ENCODE results near the gene CACNB4.

CACNB4 gene

DNA sequence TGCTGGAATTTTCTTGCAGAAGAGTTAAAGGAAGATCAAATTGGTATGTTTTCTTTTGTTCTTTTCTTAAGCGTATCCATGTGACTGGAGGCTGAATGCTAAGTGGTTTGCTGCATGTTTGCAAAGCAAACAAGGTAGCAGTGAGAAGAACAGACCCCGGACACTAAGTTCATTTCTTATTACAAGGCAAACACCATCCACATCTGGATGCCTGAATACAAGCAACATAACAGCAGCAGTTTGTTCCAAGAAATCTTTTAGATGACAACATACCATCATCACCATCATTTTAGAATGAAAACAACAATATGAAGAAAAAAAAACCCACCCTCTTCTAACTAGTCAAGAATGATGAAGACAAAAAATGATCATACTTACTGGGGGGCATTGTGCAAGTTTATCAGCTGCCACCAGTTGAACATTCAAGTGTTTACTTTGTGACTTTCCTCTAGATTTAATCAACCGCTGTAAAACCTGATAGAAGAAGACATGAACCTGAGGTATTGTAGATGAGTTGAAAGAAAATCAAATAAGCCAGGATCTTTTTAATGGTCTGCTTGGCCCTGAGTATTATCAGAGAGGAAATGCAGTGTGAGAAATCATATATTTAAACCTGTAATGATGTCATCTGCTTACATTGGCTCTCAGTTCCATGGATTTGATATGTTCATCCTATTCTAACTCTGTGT is 245.6 kb downstream of the CACNB4 start:
- Histone ChIP-seq H3K4me1 (ENCODE audit: control insufficient read depth in 1 of 2, insufficient read depth in 1 of 2, low read depth in 1 of 2, low read length in 1 of 2) (no peaks in the 10 kb centered on the region), H3K4me3 (ENCODE audit: low read depth in 1 of 2, low read length in 1 of 2) (no peak overlapping the region), H3K27ac (no peak overlapping the region), H3K36me3 (no peaks in the 10 kb centered on the region), H3K9me3 (no peaks in the 10 kb centered on the region), H3K27me3 (no peaks in the 10 kb centered on the region)
- TF ChIP-seq, protein P1, sequence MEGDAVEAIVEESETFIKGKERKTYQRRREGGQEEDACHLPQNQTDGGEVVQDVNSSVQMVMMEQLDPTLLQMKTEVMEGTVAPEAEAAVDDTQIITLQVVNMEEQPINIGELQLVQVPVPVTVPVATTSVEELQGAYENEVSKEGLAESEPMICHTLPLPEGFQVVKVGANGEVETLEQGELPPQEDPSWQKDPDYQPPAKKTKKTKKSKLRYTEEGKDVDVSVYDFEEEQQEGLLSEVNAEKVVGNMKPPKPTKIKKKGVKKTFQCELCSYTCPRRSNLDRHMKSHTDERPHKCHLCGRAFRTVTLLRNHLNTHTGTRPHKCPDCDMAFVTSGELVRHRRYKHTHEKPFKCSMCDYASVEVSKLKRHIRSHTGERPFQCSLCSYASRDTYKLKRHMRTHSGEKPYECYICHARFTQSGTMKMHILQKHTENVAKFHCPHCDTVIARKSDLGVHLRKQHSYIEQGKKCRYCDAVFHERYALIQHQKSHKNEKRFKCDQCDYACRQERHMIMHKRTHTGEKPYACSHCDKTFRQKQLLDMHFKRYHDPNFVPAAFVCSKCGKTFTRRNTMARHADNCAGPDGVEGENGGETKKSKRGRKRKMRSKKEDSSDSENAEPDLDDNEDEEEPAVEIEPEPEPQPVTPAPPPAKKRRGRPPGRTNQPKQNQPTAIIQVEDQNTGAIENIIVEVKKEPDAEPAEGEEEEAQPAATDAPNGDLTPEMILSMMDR (IDR thresholded peaks at IDR 0.05): no peak

DNA sequence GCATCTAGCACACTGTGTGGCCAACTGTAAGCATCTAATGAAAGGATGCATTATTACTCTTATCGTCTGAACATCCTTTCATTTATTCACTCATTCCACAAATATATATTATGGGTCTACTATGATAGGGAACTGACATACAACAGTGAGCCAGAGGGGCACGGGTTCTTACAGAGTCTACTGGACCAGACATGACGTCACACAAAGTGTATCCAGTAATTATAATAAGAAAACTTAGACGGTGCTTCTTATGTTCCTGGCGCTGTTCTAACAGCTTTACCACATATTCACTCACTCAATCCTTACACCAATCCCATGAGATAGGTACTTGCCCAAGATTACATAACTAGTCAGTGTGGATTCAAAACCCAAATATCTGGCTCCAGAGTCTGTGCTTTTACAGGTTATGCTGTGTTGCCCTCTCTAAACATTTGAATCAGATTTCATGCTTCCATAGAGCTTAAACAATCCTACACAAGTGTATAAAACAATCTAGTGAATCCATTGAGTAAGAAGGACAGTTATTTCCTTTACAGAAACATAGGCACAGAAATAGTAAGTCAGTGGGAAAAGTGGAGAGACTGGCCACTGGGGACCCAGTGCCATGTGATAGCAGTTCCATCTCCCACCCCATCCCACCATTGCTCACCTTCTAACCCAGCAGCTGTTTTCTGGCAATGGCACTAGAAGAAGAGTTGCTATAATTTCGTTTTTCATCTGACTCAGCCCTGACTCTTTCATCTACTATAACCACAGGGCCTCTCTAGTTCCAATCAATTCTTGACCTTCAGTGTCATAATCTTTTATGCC is 246.4 kb downstream of the CACNB4 start:
- no peak overlapping the region for H3K27ac ChIP-seq
- H3K4me3 ChIP-seq (ENCODE audit: low read depth in 1 of 2, low read length in 1 of 2): no peak overlapping the region
- TF ChIP-seq, protein P1 (IDR thresholded peaks at IDR 0.05): no peak
- H3K4me1 ChIP-seq (ENCODE audit: control insufficient read depth in 1 of 2, insufficient read depth in 1 of 2, low read depth in 1 of 2, low read length in 1 of 2): no peaks in the 10 kb centered on the region
- H3K36me3 ChIP-seq: no peaks in the 10 kb centered on the region
- no peaks in the 10 kb centered on the region for H3K27me3 ChIP-seq
- no peaks in the 10 kb centered on the region for H3K9me3 ChIP-seq

DNA sequence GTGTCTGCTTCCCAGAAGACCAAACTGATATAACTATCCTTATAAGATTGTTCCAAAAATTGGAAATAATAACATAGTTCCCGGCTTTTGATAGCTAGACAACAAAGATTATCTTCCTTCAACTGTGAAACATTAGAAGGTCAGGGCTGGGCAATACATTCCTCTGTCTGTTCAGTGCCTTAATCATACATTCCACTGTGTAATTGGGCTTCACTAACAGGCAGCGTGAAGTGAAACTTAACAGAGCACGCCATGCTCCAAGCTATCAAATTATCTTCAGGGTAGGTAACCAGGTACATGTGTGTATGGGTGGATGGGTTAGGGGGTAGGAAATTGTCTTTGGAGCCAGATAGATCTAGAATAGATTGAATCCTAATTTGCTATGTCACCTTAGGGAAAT is 247.1 kb downstream of the CACNB4 start:
- Histone ChIP-seq H3K4me3 (ENCODE audit: low read depth in 1 of 2, low read length in 1 of 2) (no peak overlapping the region), H3K4me1 (ENCODE audit: control insufficient read depth in 1 of 2, insufficient read depth in 1 of 2, low read depth in 1 of 2, low read length in 1 of 2) (no peaks in the 10 kb centered on the region), H3K9me3 (no peaks in the 10 kb centered on the region), H3K27me3 (no peaks in the 10 kb centered on the region), H3K27ac (no peak overlapping the region), H3K36me3 (no peaks in the 10 kb centered on the region)
- TF ChIP-seq, protein P1 (IDR thresholded peaks at IDR 0.05): no peak

DNA sequence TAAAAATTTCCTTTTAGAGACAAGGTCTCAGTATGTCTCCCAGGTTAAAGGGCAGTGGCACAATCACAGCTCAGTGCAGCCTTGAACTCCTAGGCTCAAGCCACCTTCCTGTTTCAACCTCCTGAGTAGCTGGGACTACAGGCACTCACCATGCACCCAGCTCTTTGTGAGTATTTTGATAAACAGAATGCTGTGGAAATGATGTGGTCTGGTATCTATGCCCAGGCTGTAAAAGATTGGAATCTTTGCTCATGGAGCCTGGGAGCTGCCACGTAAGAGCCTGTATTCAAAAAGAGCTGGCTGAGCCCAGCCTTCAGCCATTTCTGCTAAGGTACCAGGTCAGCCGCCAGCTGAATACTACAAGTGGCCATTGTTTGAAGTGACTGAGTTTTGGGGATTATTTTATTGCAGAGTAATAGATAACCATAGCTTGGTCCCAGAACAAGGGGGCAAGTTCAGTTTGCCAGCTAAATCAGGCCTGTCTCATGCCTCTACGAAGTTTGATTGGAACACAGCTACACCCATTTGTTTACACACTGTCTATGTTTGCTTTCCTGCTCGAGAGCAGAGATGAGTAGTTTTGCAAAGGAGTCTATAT is 249.3 kb downstream of the CACNB4 start:
- Histone ChIP-seq H3K9me3 (no peaks in the 10 kb centered on the region), H3K27me3 (no peaks in the 10 kb centered on the region), H3K4me1 (ENCODE audit: control insufficient read depth in 1 of 2, insufficient read depth in 1 of 2, low read depth in 1 of 2, low read length in 1 of 2) (no peaks in the 10 kb centered on the region), H3K36me3 (no peaks in the 10 kb centered on the region), H3K4me3 (ENCODE audit: low read depth in 1 of 2, low read length in 1 of 2) (no peak overlapping the region), H3K27ac (no peak overlapping the region)
- TF ChIP-seq, protein P1 (IDR thresholded peaks at IDR 0.05): no peak

DNA sequence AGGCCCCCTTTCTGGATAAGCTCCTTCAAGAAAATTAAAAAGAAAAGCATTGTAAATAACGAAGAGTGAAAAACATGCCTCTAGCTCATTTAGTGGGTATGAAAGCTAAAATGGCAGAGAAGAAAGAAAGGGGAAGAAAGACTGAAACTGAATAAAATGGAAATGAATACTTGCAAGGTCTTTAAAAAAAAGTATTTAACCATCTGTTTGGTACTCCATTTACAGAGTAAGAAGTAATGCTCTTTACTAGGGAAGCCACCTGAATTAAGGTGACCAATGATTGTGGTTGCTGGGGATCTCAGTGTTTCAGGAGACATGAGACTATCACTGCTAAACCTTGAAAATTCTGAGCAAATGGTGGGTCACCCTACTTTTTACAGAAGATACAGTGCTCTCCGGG is 253.0 kb downstream of the CACNB4 start:
- H3K27ac ChIP-seq: no peak overlapping the region

More for the DNA sequence above, 253.0 kb downstream of the CACNB4 start:
- TF ChIP-seq, protein P1 (IDR thresholded peaks at IDR 0.05): no peak
- no peaks in the 10 kb centered on the region for H3K9me3 ChIP-seq
- H3K27me3 ChIP-seq: no peaks in the 10 kb centered on the region
- H3K4me3 ChIP-seq (ENCODE audit: low read depth in 1 of 2, low read length in 1 of 2): no peak overlapping the region
- H3K36me3 ChIP-seq: no peaks in the 10 kb centered on the region
- H3K4me1 ChIP-seq (ENCODE audit: control insufficient read depth in 1 of 2, insufficient read depth in 1 of 2, low read depth in 1 of 2, low read length in 1 of 2): no peaks in the 10 kb centered on the region

Data from neutrophil (primary cell).